ENCODE results near the gene YDJC.

YDJC gene

DNA sequence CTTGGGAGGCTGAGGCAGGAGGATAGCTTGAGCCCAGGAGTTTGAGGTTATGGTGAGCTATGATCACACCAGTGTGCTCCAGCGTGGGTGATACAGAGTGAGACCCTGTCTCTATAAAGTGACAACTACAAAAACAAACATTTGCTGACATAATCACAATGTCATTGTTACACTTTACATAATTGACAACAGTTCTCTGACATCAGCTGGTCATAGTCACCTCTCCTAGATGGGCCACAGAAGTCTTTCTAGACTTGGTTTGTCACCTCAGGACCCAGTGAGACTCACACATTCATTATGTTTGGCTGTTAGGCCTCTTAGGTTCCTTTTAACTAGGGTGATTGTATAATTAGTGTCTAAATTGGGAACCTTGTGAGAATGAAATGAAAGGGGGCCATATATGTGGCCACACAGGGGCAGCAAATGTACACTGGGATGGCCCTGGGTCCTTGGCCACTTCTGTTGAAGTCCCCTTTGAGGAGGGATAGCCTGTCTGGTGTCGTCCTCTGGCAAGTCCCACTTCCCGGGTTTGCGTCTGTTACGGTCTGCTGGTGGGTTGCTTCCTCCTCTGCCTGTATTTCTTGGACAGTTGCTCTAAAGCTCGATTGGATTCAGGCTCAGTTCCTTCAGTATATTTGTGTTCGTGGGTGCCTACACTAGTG lies 30.2 kb upstream of the YDJC start:
- TF ChIP-seq, protein P1, sequence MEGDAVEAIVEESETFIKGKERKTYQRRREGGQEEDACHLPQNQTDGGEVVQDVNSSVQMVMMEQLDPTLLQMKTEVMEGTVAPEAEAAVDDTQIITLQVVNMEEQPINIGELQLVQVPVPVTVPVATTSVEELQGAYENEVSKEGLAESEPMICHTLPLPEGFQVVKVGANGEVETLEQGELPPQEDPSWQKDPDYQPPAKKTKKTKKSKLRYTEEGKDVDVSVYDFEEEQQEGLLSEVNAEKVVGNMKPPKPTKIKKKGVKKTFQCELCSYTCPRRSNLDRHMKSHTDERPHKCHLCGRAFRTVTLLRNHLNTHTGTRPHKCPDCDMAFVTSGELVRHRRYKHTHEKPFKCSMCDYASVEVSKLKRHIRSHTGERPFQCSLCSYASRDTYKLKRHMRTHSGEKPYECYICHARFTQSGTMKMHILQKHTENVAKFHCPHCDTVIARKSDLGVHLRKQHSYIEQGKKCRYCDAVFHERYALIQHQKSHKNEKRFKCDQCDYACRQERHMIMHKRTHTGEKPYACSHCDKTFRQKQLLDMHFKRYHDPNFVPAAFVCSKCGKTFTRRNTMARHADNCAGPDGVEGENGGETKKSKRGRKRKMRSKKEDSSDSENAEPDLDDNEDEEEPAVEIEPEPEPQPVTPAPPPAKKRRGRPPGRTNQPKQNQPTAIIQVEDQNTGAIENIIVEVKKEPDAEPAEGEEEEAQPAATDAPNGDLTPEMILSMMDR (conservative IDR thresholded peaks at IDR 0.05; ENCODE audit: low read length): no peak
- no peak for DNase-seq (ENCODE audit: low read depth)

DNA sequence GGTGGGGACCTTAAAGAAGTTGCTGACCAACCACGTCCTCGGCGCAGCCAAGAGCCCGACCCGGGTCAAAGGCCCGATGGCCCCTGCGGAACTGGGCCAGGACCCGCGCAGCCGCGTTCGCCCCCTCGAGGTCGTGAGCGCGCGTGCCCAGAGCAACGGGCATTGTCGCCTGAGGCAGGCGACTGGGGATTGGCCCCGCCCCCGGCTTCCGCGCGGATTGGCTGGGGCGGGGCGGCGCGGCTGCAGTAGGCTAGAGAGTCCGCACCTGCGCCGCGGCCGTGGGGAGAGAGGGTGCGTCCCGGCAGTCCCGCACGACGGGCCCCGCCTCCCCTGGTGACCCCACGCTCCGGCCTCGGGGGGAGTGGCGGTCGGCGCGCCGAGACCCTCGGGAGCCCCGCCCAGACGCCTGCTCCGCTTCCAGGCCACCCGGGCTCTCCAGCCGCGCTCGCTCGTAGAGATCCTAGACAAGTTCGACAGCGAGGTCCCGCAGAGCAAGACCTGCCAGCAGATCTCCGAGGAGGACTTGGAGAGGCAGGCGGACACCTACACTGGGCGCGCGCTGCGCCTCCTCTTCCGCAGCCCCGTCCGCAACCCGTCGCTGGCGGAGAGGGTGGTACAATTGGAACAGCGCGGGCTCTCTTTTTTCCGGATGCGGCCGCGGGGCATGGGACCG lies 27.7 kb upstream of the YDJC start:
- peak overlapping the region; percentile 56 for H3K4me3 ChIP-seq (ENCODE audit: low read length)
- TF ChIP-seq, protein P1 (conservative IDR thresholded peaks at IDR 0.05; ENCODE audit: low read length): no peak
- DNase-seq (ENCODE audit: low read depth): peak; percentile 19

More for the DNA sequence above, 30.2 kb upstream of the YDJC start:
- H3K4me3 ChIP-seq (ENCODE audit: low read length): no peak overlapping the region

DNA sequence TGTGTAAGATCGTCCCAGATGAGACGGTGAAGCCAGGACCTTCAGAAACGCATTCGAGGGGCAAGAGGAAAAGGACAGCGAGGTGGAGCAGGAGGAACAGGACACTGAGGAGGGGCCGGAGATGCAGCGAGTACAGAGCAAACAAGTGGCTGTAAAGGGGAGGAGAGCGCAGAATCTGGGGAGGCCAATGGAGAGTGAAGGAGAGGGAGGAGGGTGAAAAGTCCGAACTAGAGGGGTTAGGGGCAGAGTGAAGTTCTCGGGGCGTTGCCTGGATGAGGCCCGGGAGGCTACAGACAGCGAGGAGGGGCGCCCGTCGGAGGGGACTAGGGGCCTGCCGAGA lies 27.2 kb upstream of the YDJC start:
- no peak for DNase-seq (ENCODE audit: low read depth)
- no peak overlapping the region; the same call in 1 of the 2 replicates for H3K4me3 ChIP-seq (ENCODE audit: low read length)
- TF ChIP-seq, protein P1 (conservative IDR thresholded peaks at IDR 0.05; ENCODE audit: low read length): no peak

DNA sequence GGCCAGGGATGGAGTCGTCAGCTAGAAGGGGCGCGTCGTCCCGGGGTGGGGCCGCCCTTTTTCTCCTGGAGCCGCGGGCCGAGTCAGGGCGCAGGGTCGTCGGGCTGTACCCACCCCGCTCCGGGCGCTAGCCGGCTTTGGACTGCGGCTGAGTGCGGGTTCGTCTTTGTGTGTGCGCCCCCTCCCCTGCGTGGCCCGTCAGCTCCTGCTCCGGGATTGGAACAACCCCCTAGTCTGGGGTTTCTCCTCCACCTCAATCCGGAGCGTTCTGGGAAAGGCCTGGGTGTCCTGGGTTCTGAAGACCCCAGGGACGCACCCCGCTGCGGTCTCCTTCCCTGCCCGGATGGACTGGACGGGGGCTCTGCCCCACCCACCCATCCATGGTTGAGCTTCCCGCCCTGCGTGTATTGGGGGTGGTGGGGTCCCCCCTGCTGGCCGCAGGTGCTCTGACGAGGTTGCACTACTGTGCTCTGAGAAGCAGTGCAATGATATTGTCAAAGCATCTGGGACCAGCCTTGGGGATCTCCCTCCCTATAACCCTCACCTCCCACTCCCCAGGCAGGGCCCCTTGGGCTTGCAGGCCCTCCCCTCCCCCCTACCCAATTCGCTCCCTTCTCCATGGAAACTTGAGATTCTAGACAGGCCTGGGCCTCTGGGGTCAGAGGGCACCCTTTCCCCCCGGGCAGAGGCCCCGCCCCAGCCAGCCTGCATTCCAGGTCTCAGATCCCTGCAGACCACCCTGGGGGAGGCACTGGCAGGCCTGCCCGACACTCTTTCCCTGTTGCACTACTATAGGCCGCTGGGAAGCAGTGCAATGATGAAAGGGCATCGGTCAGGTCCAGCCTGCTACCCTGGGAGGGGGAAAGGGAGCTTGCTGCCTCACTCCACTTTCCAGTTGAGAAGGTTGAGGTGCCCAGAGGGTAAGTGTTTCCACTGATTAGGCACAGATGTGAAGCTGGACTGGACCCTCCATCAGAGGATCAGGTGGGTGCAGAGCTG lies 23.0 kb upstream of the YDJC start:
- DNase-seq (ENCODE audit: low read depth): no peak
- TF ChIP-seq, protein P1 (conservative IDR thresholded peaks at IDR 0.05; ENCODE audit: low read length): no peak
- peak overlapping the region; percentile 79 for H3K4me3 ChIP-seq (ENCODE audit: low read length)

DNA sequence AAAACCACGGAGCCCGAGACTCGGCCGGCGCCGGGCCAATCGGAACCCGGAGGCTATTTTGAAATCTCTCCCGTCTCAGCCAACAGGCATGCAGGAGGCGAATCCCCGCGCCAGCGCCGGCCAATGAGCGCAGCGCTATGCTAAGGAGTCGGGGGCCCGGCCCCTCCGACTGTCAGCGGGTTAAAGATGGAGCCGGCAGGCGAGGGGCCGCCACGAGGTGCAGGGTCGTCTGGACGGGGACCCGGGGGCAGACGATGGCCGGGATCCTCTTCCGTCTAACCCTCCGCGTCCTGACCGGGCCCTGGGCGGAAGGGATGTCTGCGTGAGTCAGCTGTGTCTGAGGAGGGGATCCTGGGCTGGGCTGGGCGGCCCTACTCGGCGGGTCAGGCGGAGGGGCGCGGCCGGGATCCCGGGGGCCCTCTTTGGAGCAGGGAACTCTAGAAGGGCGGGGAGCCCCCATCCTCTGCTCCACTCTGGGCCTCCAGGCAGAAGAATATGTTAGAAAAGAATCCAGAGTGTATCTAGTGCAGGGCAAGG lies 22.3 kb upstream of the YDJC start:
- TF ChIP-seq, protein P1 (conservative IDR thresholded peaks at IDR 0.05; ENCODE audit: low read length): no peak
- peak; percentile 77 for DNase-seq (ENCODE audit: low read depth)
- peak overlapping the region; percentile 79 for H3K4me3 ChIP-seq (ENCODE audit: low read length)

DNA sequence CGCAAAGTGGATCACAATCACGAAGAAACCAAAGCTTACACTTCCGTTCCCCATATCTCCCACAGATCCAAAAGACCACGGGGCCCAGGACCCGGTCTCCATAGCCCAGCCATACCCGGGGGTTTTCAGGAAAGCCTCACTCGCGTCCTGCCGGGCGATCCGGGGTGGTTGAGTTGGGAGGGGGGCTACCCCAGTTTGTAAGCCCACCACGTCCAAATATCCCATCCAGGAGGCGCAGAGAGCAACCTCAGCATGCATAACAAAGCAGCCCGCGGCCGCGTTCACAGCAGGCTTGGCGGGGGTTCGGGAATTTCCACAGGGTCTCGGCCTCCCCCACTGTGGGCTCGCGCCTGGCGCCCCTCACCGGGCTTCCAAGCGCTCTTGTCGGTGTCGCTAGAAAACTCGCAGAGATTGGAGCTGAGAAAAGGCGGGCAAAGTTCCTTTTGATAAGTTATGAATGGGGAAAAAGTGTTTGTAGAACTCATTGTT lies 21.7 kb upstream of the YDJC start:
- TF ChIP-seq, protein P1 (conservative IDR thresholded peaks at IDR 0.05; ENCODE audit: low read length): no peak
- no peak for DNase-seq (ENCODE audit: low read depth)
- H3K4me3 ChIP-seq (ENCODE audit: low read length): peak overlapping the region; percentile 79
